D341Med (cell line): ENCODE measurements around the gene TLK2.
"Not testable (repeated sequence)": the region's sequence is repeated elsewhere in the genome, so short reads cannot be mapped to it uniquely, and the experiment has no call there.

Source experiments
- DNase-seq: peaks from one replicate; pipeline ENCODE4 v3.0.0; 2012; ENCODE audit warnings: low spot score

The TLK2 gene

GRCh38 chr17:62490990-62491389, 12.4 kb downstream of the TLK2 start:
- DNase-seq, result not testable (repeated sequence)

GRCh38 chr17:62493049-62493655, 14.5 kb downstream of the TLK2 start:
- not testable (repeated sequence) for DNase-seq

GRCh38 chr17:62494073-62494472, 15.4 kb downstream of the TLK2 start:
- DNase-seq, result not testable (repeated sequence)

- not testable (repeated sequence) for DNase-seq
These were observed 17.7 kb downstream of the TLK2 start for GRCh38 chr17:62496344-62496743.

GRCh38 chr17:62498796-62499195, 20.2 kb downstream of the TLK2 start:
- DNase-seq, result not testable (repeated sequence)

GRCh38 chr17:62500463-62500862, 21.8 kb downstream of the TLK2 start:
- DNase-seq, result not testable (repeated sequence)

GRCh38 chr17:62504857-62505256, 26.2 kb downstream of the TLK2 start:
- not testable (repeated sequence) for DNase-seq

GRCh38 chr17:62507191-62507836, 28.7 kb downstream of the TLK2 start:
- DNase-seq, result not testable (repeated sequence)

- not testable (repeated sequence) for DNase-seq
These were observed 31.7 kb downstream of the TLK2 start for GRCh38 chr17:62510247-62510819.

GRCh38 chr17:62511014-62511413, 32.4 kb downstream of the TLK2 start:
- DNase-seq, result not testable (repeated sequence)

GRCh38 chr17:62516376-62516775, 37.8 kb downstream of the TLK2 start:
- DNase-seq, result not testable (repeated sequence)

- DNase-seq, result not testable (repeated sequence)
These were observed 42.7 kb downstream of the TLK2 start for GRCh38 chr17:62521295-62521694.

GRCh38 chr17:62524077-62524476, 45.5 kb downstream of the TLK2 start:
- not testable (repeated sequence) for DNase-seq

- DNase-seq, result not testable (repeated sequence)
These were observed 46.7 kb downstream of the TLK2 start for GRCh38 chr17:62525317-62525716.

GRCh38 chr17:62530936-62531335, 52.3 kb downstream of the TLK2 start:
- not testable (repeated sequence) for DNase-seq

- DNase-seq, result not testable (repeated sequence)
These were observed 57.9 kb downstream of the TLK2 start for GRCh38 chr17:62536557-62536956.

GRCh38 chr17:62541073-62541472, 62.4 kb downstream of the TLK2 start:
- not testable (repeated sequence) for DNase-seq

GRCh38 chr17:62543278-62543775, 64.7 kb downstream of the TLK2 start:
- DNase-seq, result not testable (repeated sequence)

- DNase-seq, result not testable (repeated sequence)
These were observed 67.4 kb downstream of the TLK2 start for GRCh38 chr17:62546066-62546465.

GRCh38 chr17:62552851-62553659, 74.4 kb downstream of the TLK2 start:
- DNase-seq, result not testable (repeated sequence)

- DNase-seq, result not testable (repeated sequence)
These were observed 78.9 kb downstream of the TLK2 start for GRCh38 chr17:62557532-62557931.

GRCh38 chr17:62558941-62559340, 80.3 kb downstream of the TLK2 start:
- not testable (repeated sequence) for DNase-seq
